ENCODE data around the gene CEMIP2. TPM values are rescaled to one million over a fixed set of nuclear protein-coding genes. Genes with fewer than 3 reads are reported as not detected.

The CEMIP2 gene
- total and polyA plus RNA-seq, 4 donors: 18.8 to 123 (median 38.6) TPM

DNA sequence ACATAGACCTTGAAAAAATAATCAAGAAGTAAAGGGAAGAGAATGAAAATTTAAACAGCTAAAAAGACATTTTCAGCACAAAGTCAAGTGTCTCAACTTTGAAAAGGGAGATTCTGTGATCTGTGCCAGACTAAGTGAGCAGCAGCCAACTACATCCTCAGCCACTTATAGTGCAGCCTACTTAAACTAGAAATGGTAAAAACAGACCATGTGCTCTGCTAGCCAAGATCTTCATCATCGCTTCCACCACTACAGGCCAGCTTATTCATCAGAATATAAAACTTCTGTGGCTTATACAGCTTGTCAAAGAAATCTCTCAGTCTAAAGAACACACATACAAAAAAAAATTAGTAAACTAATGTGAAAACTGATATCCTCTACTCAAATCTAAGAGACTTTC, 63.5 kb downstream of the CEMIP2 start:
- H3K4me3 ChIP-seq (ENCODE audit: low read depth in 1 of 3, low read length in 3 of 3): no peak overlapping the region
- peaks cover 9 to 60% (median 49%) of the 10 kb centered on the region in 4 donors for H3K36me3 ChIP-seq (ENCODE audit: control insufficient read depth in 4 of 4, insufficient read depth in 3 of 4, low read depth in 1 of 4, low read length in 3 of 4)
- H3K9ac ChIP-seq (ENCODE audit: low read depth in 1 of 2, low read length in 2 of 2): no peak overlapping the region
- H3K4me1 ChIP-seq (ENCODE audit: control insufficient read depth in 4 of 4, insufficient read depth in 4 of 4, low read length in 3 of 4): peaks cover 0 to under 1% (median 0%) of the 10 kb centered on the region in 4 donors
- WGBS: 93% methylated on average over 1 of the region's 1 CpG
- no peaks in the 10 kb centered on the region for H3K27me3 ChIP-seq (ENCODE audit: control insufficient read depth in 4 of 4, insufficient read depth in 4 of 4, low read length in 3 of 4)
- H3K27ac ChIP-seq (ENCODE audit: low read depth in 1 of 2, low read length in 2 of 2): no peak overlapping the region
- TF ChIP-seq JUND (IDR thresholded peaks at IDR 0.05): no peak
- no peak for TF ChIP-seq FOXA1 (IDR thresholded peaks at IDR 0.05)
- TF ChIP-seq, protein P1, sequence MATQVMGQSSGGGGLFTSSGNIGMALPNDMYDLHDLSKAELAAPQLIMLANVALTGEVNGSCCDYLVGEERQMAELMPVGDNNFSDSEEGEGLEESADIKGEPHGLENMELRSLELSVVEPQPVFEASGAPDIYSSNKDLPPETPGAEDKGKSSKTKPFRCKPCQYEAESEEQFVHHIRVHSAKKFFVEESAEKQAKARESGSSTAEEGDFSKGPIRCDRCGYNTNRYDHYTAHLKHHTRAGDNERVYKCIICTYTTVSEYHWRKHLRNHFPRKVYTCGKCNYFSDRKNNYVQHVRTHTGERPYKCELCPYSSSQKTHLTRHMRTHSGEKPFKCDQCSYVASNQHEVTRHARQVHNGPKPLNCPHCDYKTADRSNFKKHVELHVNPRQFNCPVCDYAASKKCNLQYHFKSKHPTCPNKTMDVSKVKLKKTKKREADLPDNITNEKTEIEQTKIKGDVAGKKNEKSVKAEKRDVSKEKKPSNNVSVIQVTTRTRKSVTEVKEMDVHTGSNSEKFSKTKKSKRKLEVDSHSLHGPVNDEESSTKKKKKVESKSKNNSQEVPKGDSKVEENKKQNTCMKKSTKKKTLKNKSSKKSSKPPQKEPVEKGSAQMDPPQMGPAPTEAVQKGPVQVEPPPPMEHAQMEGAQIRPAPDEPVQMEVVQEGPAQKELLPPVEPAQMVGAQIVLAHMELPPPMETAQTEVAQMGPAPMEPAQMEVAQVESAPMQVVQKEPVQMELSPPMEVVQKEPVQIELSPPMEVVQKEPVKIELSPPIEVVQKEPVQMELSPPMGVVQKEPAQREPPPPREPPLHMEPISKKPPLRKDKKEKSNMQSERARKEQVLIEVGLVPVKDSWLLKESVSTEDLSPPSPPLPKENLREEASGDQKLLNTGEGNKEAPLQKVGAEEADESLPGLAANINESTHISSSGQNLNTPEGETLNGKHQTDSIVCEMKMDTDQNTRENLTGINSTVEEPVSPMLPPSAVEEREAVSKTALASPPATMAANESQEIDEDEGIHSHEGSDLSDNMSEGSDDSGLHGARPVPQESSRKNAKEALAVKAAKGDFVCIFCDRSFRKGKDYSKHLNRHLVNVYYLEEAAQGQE (IDR thresholded peaks at IDR 0.05): no peak
- no peak for TF ChIP-seq FOXA2 (IDR thresholded peaks at IDR 0.05)
- TF ChIP-seq HNF4G (IDR thresholded peaks at IDR 0.05): no peak
- no peak for TF ChIP-seq NR2F2 (IDR thresholded peaks at IDR 0.05)
- no peak for TF ChIP-seq TAF1 (conservative IDR thresholded peaks at IDR 0.05)
- no peak for TF ChIP-seq SP1 (IDR thresholded peaks at IDR 0.05)
- TF ChIP-seq RXRA (IDR thresholded peaks at IDR 0.05): no peak
- no peak for TF ChIP-seq HNF4A (conservative IDR thresholded peaks at IDR 0.05)
- TF ChIP-seq, protein P2, sequence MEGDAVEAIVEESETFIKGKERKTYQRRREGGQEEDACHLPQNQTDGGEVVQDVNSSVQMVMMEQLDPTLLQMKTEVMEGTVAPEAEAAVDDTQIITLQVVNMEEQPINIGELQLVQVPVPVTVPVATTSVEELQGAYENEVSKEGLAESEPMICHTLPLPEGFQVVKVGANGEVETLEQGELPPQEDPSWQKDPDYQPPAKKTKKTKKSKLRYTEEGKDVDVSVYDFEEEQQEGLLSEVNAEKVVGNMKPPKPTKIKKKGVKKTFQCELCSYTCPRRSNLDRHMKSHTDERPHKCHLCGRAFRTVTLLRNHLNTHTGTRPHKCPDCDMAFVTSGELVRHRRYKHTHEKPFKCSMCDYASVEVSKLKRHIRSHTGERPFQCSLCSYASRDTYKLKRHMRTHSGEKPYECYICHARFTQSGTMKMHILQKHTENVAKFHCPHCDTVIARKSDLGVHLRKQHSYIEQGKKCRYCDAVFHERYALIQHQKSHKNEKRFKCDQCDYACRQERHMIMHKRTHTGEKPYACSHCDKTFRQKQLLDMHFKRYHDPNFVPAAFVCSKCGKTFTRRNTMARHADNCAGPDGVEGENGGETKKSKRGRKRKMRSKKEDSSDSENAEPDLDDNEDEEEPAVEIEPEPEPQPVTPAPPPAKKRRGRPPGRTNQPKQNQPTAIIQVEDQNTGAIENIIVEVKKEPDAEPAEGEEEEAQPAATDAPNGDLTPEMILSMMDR (IDR thresholded peaks at IDR 0.05; ENCODE audit: low read depth, low read length, missing input control): no peak
- TF ChIP-seq RAD21 (IDR thresholded peaks at IDR 0.05): no peak
- TF ChIP-seq EGR1 (IDR thresholded peaks at IDR 0.05; ENCODE audit: low read depth in 2 of 2): no peak
- TF ChIP-seq, protein P3, sequence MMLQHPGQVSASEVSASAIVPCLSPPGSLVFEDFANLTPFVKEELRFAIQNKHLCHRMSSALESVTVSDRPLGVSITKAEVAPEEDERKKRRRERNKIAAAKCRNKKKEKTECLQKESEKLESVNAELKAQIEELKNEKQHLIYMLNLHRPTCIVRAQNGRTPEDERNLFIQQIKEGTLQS (IDR thresholded peaks at IDR 0.05): no peak
- no peaks in the 10 kb centered on the region for H3K9me3 ChIP-seq (ENCODE audit: control insufficient read depth in 4 of 4, low read length in 3 of 4)
- no peak for DNase-seq (ENCODE audit: low spot score)

DNA sequence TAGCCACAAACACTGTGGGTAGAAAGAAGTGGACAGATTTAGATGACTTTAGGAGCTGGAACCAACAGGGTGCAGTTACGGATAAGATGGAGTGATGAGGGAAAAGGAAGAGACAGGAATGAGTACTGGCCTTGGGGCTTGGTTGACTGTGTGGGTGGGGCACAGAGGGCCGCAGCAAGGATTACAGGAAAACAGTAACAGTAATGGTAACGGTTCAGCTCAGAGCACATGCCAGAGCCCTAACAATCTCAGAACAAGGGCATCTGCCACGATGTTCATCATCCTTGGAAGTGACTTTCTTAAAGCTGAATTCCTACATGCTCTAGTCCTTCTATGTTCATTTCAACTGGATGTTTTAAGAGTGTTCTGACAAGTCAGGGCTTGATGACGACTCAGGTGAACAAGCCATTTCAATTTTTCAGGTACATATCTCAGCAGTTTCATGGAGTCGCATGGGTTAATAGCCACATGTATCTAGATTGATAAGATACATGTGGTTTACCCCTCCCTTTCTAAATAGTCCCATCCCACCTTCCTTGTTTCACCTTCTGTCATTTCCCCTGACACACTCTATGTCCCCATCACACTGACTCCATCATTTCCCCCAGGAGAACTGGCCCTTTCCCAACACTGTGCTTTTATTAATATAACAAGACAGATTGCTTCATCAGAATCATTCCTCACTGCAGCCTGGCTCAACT, 65.0 kb downstream of the CEMIP2 start:
- 97% methylated on average over 6 of the region's 6 CpGs for WGBS
- Histone ChIP-seq H3K27ac (ENCODE audit: low read depth in 1 of 2, low read length in 2 of 2) (no peak overlapping the region), H3K9me3 (ENCODE audit: control insufficient read depth in 4 of 4, low read length in 3 of 4) (no peaks in the 10 kb centered on the region), H3K9ac (ENCODE audit: low read depth in 1 of 2, low read length in 2 of 2) (no peak overlapping the region), H3K4me3 (ENCODE audit: low read depth in 1 of 3, low read length in 3 of 3) (no peak overlapping the region), H3K36me3 (ENCODE audit: control insufficient read depth in 4 of 4, insufficient read depth in 3 of 4, low read depth in 1 of 4, low read length in 3 of 4) (peaks cover 9 to 59% (median 46%) of the 10 kb centered on the region in 4 donors), H3K4me1 (ENCODE audit: control insufficient read depth in 4 of 4, insufficient read depth in 4 of 4, low read length in 3 of 4) (no peaks in the 10 kb centered on the region), H3K27me3 (ENCODE audit: control insufficient read depth in 4 of 4, insufficient read depth in 4 of 4, low read length in 3 of 4) (no peaks in the 10 kb centered on the region)
- TF ChIP-seq, protein P4, sequence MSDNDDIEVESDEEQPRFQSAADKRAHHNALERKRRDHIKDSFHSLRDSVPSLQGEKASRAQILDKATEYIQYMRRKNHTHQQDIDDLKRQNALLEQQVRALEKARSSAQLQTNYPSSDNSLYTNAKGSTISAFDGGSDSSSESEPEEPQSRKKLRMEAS (IDR thresholded peaks at IDR 0.05): no peak
- TF ChIP-seq SP1 (IDR thresholded peaks at IDR 0.05): no peak
- TF ChIP-seq TAF1 (conservative IDR thresholded peaks at IDR 0.05): no peak
- TF ChIP-seq YY1 (IDR thresholded peaks at IDR 0.05): no peak
- no peak for DNase-seq (ENCODE audit: low spot score)

Data from liver (tissue), 9 donors.